Esophagus muscularis mucosa (tissue), 4 donors: ENCODE results near the gene VPS37C. TPM values are rescaled to one million over a fixed set of nuclear protein-coding genes. Genes with fewer than 3 reads are reported as not detected.

Experiments
- DNase-seq: peaks from one replicate; pipeline ENCODE4 v3.0.0-alpha.2; 2017; ENCODE audit errors: extremely low spot score
- H3K27ac ChIP-seq, 4 donors: fragments of 200-600 bp; sonication (generic); replicated peaks in 1 of 4; 1 replicate in 3 of 4; 2 replicates in 1 of 4; pipeline ENCODE4 v1.5.1; 2016 to 2019; ENCODE audit warnings: mild to moderate bottlenecking in 1 of 4
- H3K27me3 ChIP-seq, 4 donors: fragments of 200-600 bp; sonication (generic); one replicate each; pipeline versions ENCODE4 v1.5.1 to v1.6.0; 2016 to 2019
- H3K36me3 ChIP-seq, 4 donors: fragments of 200-600 bp; sonication (generic); one replicate each; pipeline ENCODE4 v1.5.1; 2016 to 2019
- H3K4me1 ChIP-seq, 4 donors: fragments of 200-600 bp; sonication (generic); one replicate each; pipeline ENCODE4 v1.5.1; 2016 to 2019
- H3K4me3 ChIP-seq, 4 donors: fragments of 200-600 bp; sonication (generic); 1 replicate in 2 of 4; 2 replicates in 2 of 4; pipeline ENCODE4 v1.5.1; 2016 to 2019; ENCODE audit warnings: mild to moderate bottlenecking in 4 of 4, moderate library complexity in 1 of 4
- H3K9me3 ChIP-seq, 4 donors: fragments of 200-600 bp; sonication (generic); 1 replicate in 3 of 4; 2 replicates in 1 of 4; pipeline ENCODE4 v1.5.1; 2016 to 2019
- CTCF ChIP-seq, 3 experiments: fragments of 200-600 bp in 2 of 3; fragments of 450-650 bp in 1 of 3; sonication (generic) in 2 of 3; IDR thresholded peaks; one replicate each; pipeline ENCODE4 v1.5.1; 2017 to 2019; ENCODE audit warnings: antibody characterized with exemption in 3 of 3, mild to moderate bottlenecking in 2 of 3, moderate library complexity in 1 of 3
- EP300 ChIP-seq: sonication (generic); formaldehyde crosslinking; IDR thresholded peaks from one replicate; pipeline ENCODE4 v1.6.1; 2017; ENCODE audit warnings: antibody characterized with exemption
- POLR2A ChIP-seq: fragments of 450-650 bp; IDR thresholded peaks from one replicate; pipeline ENCODE4 v1.6.1; 2017; ENCODE audit warnings: antibody characterized with exemption, moderate library complexity, mild to moderate bottlenecking, low read depth
- POLR2AphosphoS5 ChIP-seq, 2 donors: sonication (generic); formaldehyde crosslinking; IDR thresholded peaks; one replicate each; pipeline ENCODE4 v1.6.1; 2017; ENCODE audit warnings: antibody characterized with exemption in 2 of 2
- WGBS: methylation state at CpG from one replicate; pipeline ENCODE4 v1.1.5; 2018; 5-methylcytosine and 5-hydroxymethylcytosine counted together
- intact Hi-C: fragments of 100-400 bp; cut with DNase I; formaldehyde crosslinking; loops from one replicate; pipeline ENCODE4 v1.15.1; 2023
- total RNA-seq, 4 donors: library from RNA; depleted of rRNA; stranded (reverse); fragments of >200 nt; gene quantifications; one replicate each; pipeline versions ENCODE4 v1.1.0 to v1.2.1, GENCODE V29; 2016

The VPS37C gene
- total RNA-seq, 4 donors from 2014 or later: 29.1 to 43.5 (median 38.1) TPM

DNA sequence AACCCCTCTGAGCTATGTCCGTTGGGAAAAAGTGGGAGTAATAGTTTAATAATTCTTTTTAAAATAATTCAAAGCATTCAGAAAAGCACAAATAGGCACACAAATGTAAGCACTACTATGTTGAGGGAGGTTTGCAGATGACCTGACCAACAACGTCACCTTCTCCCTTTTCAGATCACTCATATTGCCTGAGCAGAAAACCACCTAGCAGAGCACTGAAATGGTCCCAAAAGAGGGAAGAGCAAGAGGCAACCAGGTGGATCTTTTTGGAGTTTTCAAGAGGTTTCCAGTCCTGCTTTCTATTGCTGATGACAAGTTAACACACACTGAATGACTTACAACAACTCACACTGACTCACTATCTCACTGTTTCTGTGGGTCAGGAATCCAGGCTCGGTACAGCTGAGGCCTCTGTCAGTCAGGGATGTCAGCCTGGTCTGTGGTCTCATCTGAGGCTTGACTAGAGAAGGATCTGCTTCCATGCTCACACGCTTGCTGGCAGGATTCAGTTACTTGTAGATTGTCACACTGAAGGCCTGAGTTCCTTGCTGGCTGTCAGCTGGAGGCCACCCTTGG, 37.8 kb upstream of the VPS37C start:
- TF ChIP-seq EP300: no peak
- TF ChIP-seq CTCF (IDR thresholded peaks at IDR 0.05): no peak
- no peak for TF ChIP-seq POLR2A
- H3K4me1 ChIP-seq: no peaks in the 10 kb centered on the region
- H3K9me3 ChIP-seq: peaks cover 0 to 10% (median 2%) of the 10 kb centered on the region in 4 donors
- intact Hi-C loops: no loop called here
- H3K36me3 ChIP-seq: no peaks in the 10 kb centered on the region
- peaks cover 0 to 23% (median 0%) of the 10 kb centered on the region in 4 donors for H3K27me3 ChIP-seq
- WGBS: 90% methylated on average over 4 of the region's 4 CpGs
- no peak overlapping the region for H3K27ac ChIP-seq
- no peak overlapping the region for H3K4me3 ChIP-seq
- DNase-seq: no peak

- Histone ChIP-seq H3K9me3 (peaks cover 0 to 10% (median 2%) of the 10 kb centered on the region in 4 donors), H3K27ac (no peak overlapping the region), H3K36me3 (no peaks in the 10 kb centered on the region), H3K4me1 (no peaks in the 10 kb centered on the region), H3K27me3 (peaks cover 0 to 23% (median 0%) of the 10 kb centered on the region in 4 donors), H3K4me3 (no peak overlapping the region)
- WGBS: 84% methylated on average over 6 of the region's 6 CpGs
- DNase-seq: no peak
- no peak for TF ChIP-seq POLR2A
- no peak for TF ChIP-seq CTCF (IDR thresholded peaks at IDR 0.05)
- no peak for TF ChIP-seq POLR2AphosphoS5 (IDR thresholded peaks at IDR 0.05)
- TF ChIP-seq EP300: no peak
- intact Hi-C loops: no loop called here
Observed at GRCh38 chr11:61198361-61198760, 37.1 kb upstream of the VPS37C start.

- 78% methylated on average over 7 of the region's 7 CpGs for WGBS
- intact Hi-C loops: no loop called here
- Histone ChIP-seq H3K36me3 (no peaks in the 10 kb centered on the region), H3K4me1 (no peaks in the 10 kb centered on the region), H3K4me3 (no peak overlapping the region), H3K9me3 (peaks cover 0 to 10% (median 2%) of the 10 kb centered on the region in 4 donors), H3K27ac (no peak overlapping the region), H3K27me3 (peaks cover 0 to 35% (median 0%) of the 10 kb centered on the region in 4 donors)
- no peak for DNase-seq
- TF ChIP-seq POLR2A (no peak), CTCF (IDR thresholded peaks at IDR 0.05) (no peak), POLR2AphosphoS5 (IDR thresholded peaks at IDR 0.05) (no peak), EP300 (no peak)
Observed at GRCh38 chr11:61195719-61196118, 34.5 kb upstream of the VPS37C start.

- DNase-seq: no peak
- peaks cover 0 to 10% (median 2%) of the 10 kb centered on the region in 4 donors for H3K9me3 ChIP-seq
- H3K36me3 ChIP-seq: no peaks in the 10 kb centered on the region
- H3K27ac ChIP-seq: no peak overlapping the region
- no peak overlapping the region for H3K4me3 ChIP-seq
- 81% methylated on average over 6 of the region's 7 CpGs for WGBS
- intact Hi-C loops: no loop called here
- TF ChIP-seq POLR2AphosphoS5 (IDR thresholded peaks at IDR 0.05) (no peak), EP300 (no peak), CTCF (IDR thresholded peaks at IDR 0.05) (no peak), POLR2A (no peak)
- peaks cover 0 to 41% (median 0%) of the 10 kb centered on the region in 4 donors for H3K27me3 ChIP-seq
- no peaks in the 10 kb centered on the region for H3K4me1 ChIP-seq
Observed at GRCh38 chr11:61194981-61195695, 33.9 kb upstream of the VPS37C start.
